G401.6 (cell line): ENCODE data around the gene FOXC1.

Experiments used
- FAIRE-seq: peaks from 2 replicates; lab custom pipeline; 2012; peaks lifted over from hg19 to GRCh38; lab: Jason Lieb, UNC

Gene FOXC1

DNA sequence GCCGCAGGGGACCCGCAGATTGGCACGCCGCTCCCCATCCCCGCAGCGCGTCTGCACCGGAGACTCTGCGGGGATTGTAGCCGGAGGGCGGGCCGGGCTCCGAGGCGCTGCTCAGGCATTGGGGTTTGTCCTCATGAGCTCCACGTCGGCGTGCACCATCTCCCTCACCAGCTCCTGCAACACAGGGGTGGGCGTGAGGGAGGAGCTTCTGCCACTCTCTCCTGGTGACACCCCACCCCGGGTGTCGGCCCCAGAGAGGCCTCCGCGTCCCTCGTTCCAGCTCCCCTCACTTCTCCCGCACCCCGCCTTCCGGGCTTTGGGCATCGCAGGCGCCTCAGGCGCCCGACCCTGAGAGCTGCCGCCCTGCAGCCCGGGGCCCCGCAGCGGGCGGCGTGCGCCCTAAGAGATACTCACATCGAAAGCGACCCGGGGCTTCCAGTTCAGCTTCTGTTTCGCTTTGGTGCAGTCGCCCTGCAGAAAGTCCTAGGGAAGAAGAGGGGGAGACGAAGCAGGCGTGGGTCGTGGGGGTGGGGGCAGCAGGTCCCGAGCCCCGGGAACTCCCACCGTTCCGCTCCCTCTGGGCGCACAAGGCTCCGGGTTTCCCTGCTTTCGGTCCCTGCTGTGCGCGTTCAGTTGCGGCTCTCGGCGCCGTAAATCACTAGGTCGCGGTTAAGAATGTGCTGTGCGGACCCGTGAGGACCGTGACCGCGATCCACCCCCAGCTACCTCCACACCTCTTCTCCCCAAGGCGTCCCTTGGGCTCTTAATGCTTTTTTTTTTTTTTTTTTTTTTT is 14.5 kb downstream of the FOXC1 start:
- no peak for FAIRE-seq

DNA sequence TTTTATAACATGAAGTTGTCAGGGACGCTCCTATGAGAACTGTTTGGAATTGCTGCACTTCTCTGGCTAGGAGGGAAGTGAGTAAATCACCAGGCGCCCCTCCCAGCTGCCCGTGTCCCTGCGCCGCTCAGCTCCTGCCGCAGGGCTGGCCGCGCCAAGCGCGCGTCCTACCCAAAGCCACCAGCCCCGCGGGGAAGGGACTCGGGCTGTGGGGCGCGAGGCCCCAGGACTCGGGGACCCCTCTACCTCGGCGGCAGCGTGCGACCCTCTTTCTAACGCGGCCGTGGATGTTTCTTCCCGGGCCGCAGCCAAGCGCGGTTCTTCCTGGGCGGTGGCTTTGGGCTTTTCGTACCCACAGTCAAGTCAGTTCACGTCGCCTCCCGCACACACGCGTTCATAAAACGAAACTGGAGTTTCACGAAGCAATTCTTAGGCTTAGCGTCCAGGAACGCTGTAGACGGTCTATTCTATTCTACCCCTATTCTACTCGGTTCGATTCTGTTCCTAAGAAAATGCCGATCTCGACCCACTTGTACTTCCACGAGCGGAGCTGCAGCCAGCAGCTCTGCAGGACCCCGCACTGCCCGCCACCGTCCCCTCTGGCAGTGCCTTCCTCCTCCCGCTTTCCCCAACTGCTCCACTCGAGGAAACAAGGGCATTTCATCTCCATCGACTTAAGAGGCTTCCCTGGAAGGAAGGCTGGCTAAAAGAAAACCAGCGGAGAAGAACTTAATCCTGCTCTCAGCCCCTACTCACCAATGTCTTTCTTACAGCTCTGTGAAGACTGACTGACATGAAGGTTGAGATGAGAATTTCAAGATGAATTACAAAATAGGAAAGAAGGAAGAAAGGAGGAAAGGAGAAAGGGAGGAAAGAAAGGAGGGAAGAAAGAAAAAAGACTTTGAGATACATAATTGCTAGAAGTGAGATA is 15.4 kb downstream of the FOXC1 start:
- no peak for FAIRE-seq

DNA sequence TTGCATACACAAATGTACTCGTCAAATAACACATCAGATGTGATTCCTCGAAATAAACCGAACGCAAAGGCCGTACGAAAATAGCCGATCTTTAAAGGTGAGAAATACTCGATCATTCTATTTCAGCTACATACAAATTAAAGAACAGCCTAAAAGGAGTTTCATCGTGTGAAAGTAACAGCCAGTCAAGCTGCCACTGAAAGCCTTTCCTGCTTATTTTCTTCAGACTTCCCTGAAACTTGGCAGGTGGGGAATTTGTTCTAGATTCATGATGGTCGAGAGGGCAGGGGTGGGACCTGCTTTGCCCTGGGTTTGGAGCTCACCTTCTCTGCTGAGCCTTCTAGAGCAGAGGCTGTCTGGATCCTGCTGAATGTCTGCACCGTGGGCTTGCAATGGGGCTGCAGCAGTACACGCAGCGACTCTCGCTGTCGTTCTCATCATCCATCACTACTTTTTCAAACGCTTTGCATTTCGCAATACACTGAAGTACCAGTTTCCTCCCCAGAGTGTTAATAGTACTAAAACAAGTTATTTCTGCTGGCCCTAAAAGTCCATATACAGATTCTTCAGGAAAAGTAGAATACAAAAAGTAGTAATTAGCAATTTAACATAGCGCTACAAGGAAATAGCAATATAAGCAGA is 16.2 kb downstream of the FOXC1 start:
- no peak for FAIRE-seq

DNA sequence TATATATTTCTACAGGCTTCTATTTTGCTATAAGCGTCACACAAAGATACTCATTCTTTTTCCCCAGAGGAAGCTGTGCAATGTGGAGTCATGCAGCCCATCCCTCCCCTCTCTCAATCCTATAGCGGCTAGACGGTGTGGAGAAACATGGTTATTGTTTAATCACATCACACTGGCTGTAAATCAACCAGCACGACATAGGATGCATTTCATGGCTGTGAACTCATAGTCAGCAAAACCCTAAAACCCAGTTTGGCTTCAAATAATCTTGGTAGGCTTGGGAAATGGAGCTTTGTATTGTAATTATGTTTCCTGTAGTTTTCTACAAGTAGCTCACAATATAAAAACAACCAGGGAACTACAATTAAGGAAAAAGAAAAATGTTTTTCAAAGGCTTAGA is 16.8 kb downstream of the FOXC1 start:
- no peak for FAIRE-seq

DNA sequence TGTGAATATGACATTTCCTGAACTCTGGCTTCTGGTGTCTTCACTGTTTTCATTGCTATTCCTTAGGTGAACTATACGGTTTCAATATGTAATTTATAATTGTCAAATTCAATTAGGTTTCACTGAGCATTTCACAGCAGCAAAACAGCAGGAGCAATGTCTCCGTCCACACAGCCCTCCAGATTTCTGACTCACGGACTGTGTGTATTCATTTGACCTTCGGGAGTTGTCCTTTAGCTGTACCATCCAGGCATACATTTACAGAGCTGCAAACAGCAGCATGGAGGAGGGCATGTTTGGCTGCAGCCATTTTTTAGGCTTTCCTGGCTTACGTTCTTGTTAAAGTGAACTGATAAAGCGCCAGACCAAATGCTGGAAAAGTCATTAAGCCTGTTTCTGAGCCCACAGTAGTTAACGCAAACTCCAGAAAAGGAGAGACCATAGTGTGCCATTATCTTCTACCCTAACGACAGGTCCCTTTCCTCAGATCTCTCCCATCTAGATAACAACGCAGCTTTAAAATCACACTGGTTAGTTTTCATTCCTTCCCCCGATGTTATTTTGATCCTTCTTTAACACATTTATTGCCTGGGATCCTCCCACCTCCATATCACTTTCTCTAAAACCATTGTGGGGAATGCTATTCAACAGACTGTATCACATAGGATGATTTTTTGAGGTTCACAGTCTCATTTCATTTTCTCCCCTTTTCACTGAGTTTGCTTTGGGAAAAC is 18.3 kb downstream of the FOXC1 start:
- no peak for FAIRE-seq

DNA sequence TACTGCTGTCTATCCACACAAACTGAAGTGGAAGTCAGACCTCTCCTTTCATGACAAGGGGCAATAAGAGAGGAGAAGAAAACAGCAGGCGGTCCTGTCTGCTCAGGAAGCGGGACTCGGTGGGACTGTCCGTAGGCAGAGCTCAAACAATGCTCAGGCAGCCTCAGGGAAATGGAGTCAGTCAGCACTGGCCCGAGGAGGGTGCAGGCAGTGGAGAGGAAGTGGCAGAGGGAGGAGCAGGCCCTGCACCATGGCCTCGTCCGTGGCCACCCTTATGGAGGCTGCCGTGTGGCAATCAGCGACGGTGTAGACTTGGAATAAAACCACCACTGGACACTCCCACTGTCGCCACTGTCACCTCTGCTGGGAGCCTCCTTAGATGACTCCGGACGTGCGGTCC is 19.6 kb downstream of the FOXC1 start:
- no peak for FAIRE-seq

DNA sequence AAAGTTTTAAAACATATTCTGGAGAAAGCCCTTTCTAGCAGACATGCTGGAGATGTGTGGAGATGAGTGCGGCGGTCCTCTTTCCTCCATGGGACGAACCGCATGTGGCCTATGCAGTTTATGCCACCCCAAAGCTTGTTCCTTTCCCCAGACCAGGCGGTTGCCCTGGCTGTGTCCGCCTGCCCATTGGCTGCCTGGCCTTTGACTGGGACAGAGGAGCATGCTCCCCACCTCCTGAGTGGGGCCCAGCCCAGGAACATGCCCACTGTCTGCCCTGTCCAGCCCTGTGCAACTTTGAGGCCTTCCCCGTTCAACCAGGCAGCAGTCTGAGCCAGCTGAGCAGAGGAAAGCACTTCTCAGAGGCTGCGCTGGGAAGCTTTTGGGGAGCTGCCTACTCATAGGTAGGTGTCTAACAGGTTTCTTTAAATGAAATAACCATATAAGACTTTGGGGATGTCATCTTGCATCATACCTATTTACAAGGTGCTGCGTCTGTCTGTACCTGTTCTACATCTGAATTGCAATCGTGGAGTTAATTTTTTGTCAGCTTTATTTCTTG is 20.6 kb downstream of the FOXC1 start:
- FAIRE-seq, result no peak

DNA sequence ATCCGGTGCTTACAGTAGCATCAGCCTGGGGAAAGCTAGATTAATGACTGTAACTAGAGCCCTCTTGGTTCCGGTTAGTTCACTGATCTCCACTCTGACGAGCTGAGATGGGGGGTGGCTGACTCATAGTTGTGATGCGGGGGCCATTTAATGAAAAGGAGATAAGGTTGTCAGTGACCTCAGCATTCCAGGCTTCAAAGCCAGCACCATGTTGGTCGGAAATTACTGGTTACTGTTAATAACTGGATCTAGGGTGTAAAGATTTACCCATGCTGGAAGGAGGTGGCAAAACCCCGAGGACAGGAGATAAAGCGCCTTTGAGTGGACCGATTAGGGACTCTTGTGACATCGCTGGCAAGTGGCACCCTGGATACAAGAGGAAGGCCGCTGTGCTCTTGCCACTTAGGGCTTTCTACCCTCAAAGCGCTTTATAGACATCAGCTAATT is 21.1 kb downstream of the FOXC1 start:
- FAIRE-seq, result no peak

DNA sequence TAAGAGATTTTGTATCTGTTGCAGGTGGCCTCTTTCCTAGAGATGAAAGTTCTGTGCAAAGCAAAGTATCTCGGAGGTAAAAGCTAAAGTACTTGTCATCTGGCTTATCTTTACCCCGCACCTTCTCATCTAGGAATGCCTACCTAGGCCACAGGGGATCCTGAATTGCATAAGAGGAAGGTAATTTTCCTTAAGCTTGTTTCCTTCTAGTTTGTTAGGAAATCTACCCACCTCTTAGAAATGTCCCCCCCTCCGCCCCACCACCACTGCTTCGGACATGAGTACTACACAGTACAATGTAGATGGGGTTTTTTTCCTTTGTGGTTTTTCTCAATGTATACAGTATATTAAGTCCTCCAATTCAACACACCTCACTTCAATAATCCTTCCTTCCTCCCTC is 21.5 kb downstream of the FOXC1 start:
- FAIRE-seq, result no peak

DNA sequence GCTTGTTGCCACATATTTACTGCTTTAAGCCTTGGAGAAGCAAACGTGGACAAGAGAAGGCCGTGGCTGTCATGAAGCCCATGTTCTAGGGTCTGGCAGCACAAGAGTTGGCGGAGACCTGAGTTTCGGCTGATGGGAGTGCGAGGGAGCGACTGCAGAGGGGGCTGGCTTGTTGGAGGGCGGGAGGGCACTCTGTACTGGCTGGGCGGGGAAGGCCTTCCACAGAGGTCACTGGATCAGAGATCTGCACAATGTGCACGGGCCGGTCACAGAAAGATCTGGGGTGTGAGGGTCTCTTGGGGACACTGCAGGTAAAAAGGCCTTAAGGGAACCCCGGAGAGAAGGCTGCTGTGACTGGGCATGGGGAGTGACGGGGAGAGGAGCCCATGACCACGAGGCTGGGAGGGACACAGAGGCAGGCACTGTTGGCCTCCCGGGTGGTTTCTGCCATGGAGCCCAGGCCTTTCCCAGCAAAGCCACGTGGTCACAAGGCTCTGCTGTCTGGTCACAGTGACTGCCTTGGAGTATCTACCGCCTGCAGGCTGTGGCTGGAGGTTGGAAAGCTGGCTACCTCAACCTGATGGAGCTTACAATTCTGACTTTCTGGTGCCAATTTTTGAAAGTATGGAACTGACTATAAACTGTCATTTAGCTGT is 23.8 kb downstream of the FOXC1 start:
- no peak for FAIRE-seq

DNA sequence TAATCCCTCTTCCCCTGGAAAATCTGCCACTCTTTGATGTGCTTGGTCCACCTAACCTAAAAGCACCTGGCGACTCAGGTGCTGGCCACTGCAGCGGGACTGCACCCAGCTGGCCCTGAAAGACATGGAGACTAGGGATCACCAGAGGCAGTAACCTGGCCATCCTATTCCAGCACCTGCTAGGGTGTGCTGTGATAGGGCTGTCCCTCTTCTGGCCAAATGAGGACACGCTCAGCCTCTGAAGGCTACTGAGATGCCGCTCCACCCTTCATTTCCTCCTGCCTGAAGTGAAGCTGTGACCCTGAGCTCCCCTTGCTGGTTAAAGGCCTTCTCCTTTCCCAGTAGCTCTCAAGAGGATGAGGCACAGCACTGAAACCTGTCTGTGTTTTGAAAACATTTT is 24.4 kb downstream of the FOXC1 start:
- FAIRE-seq, result no peak

DNA sequence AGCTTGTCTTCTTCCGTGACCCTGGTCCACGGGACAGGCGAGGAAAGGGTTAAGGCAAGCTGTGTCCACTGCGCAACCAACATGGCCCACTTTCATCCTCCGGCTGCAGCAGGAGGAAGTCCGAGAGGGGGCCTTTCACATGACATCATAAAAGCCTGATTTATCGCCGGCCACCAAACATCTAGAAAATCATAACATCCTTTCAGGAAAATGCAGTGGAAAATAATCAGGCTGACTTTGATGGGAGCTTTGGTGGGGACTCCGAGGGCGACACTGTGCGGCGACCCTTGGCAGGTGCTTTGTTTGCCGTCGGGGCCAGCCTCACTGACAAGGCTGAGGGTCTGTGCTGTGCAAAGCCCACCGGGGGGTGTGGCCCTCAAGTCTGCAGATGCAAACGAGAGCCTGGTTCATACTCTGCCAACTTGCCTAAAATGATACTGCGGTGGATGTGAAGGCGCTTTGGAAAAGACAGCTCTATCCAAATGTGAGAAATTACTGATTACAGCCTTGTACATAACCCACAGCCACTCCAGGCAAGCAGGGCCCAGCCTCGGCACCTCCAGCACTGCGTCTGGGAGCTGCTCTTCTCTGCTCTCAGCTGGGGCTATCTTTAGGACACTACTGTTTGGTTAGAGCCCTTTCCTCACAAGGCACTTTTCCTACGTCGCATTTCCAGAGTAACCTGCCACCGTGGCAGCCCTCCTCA is 25.7 kb downstream of the FOXC1 start:
- no peak for FAIRE-seq

DNA sequence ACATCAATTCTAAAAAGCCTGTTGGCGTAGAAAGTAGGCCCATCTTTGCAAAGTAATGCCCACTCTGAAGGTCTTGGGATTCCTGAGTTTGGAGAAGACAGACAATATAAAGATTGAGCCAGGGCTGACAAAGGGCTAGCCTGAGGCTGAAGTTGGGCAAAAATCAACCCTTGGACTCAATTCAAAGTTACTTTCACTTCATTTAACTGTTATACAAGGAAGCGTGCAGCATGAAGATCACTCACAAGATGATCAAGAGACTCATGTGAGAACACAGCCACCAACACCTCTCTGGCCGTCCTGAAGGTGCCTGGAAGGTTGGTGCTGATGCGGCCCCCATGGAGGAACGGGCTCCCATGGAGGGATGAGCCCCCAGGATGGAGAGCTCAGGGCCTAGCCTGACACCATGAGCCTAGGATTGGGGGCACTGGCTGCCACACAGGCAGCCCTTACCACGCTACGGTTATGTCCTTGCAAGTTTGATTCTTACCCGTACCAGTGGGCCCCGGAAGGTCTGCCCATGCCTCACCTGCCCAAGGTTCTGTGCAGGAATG is 26.6 kb downstream of the FOXC1 start:
- no peak for FAIRE-seq

DNA sequence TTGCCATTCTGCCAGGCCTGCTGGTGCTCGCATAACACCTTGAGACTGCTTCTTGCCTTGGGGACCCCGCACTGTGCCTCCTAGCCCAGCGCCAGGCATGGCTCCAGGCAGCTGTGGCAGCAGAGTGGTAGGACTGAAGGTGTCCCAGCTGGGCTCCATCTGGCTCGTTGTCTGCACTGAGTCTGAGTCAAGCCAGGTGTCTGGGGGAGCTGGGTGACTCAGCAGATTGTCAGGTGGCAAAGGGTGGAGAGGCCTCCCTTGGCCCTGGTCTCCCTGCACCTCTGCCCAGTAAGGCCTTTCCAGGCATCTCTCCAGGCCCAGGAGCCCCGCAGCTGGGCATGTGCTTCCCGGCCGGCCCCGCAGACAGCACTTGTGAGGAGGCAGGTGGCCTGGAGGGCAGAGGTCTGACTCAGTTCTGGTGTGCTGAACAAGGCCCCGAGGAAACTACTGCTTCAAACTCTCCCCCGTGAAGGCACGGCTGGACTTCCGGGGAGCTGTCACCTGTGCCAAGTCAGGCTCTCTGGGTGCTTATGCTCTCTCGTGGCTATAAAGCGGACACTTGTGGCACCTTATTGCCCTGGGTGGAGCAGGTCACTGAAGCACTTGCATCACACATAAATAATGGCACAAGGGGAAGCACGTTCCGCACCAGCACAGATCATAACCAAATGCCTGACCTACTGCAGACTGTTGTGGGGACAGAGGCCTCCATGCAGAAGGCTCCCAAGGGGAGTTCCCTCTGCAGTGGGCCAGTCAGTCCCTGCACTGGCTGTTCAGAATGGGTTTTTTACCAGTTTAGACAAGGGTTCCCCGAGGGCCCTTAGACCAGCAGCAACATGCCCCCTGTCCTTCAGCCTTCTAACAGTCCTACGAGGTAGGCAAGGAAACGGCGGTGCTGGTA is 27.5 kb downstream of the FOXC1 start:
- FAIRE-seq, result no peak

DNA sequence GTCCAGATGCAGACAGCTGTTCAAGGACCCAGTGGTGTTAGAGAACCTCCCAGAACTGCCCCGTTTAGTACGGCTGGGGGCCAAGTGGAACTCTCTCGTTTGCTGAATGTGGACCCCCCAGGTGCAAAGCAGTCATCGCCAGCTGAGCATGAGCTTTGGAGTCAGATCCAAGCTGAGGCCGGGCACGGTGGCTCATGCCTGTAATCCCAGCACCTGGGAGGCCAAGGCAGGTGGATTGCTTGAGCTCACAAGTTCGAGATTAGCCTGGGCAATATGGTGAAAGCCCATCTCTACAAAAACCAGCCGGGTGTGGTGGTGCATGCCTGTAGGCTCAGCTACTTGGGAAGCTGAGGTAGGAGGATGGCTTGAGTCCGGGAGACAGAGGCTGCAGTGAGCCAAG is 29.7 kb downstream of the FOXC1 start:
- no peak for FAIRE-seq

DNA sequence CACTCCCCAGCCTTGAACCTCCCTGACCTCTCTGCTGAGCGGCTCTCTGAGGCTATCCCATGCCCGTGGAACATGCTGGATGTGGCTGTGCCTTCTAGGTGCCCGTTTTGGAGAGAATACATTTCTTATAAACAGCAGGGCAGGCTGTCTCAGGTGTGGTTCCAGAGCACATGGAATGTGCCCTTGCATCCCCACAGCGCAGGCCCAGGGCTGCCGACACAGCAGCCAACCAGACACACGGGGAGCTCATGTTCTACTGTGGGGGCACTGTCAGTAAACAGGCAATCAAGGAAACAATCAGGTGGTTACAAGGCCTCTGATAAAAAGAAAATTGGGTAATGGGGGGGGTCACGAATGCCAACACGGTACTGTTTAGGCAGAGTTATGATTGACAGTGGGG is 30.8 kb downstream of the FOXC1 start:
- no peak for FAIRE-seq

DNA sequence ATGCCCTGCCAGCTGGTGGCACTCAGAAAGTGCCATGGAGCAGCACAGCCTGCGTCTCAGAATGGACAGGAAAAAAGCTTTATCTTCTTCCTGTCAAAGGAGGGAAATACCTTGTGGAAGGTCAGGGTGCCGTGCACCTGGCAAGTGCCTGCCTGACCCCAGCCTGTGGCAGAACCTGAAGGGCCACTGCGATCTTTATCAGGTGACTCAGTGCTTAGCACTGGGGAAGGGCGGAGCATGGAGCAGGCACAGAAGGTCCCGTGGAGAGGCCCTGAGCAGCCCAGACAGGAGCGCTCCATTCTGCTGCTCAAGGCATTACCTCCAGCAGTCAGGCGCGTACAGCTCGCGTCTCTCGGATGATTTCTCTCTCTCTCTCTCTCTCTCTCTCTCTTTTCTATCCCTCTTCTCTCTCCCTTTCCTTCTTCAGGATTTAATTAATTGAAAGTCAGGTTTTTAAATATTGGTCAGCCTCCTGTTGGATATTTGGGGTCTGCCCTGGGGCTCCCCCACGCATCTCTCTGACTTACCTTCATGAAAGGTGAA is 31.7 kb downstream of the FOXC1 start:
- no peak for FAIRE-seq

DNA sequence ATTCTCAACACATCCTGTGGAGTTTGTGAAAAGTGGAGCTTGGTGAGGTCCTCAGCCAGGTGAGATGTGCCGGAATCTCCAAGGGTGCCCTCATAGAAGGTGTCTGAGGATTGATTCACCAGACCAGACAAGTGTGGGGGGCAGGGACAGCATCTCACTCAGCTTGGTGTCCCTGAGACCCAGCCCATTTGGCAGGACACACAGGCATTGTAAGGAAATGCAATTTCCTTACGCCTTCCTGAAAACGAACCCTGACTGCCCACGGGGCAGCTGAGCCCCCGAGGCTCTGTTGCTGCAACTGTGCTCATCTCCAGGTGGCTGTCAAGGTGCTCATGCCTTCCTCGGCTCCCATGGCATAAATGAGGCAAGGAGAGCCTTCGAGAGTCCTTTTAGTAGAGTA is 33.4 kb downstream of the FOXC1 start:
- no peak for FAIRE-seq

DNA sequence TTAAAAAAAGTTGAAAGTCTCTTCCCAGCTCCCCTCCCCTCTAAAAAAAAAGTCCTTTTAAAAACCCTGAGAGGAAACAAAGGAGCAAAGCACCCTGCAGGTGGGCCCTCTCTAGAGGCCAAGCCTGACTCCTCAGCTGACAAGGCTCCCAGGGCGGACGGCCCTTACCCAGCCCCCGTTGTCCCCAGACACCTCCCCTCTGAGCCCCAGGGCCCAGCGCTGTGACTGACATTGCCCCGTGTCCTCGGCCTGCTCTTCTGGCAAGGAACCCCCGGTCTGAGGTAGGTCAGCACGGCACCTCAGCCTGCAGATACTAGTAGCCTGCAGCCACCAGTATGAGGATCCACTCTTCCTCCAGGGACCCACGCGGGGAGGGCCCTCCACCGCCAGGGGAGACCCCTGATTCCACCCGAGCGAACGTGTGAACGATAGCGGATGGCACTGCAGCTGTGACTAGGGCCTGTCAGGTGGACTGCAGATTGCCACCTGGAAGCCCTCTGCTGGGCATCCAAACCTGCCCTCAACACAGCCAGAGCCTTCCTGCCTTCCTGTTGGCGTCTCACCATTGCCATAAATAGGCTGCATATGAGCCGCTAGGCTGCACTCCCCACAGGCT is 34.2 kb downstream of the FOXC1 start:
- no peak for FAIRE-seq
